Vagina (tissue), 2 donors: Measurements from ENCODE around the gene CHD6. TPM values are rescaled to one million over a fixed set of nuclear protein-coding genes. Genes with fewer than 3 reads are reported as not detected.

Experiments used
- DNase-seq, 2 donors: peaks; one replicate each; pipeline ENCODE4 v3.0.0-alpha.2; 2017; ENCODE audit errors: extremely low spot score in 2 of 2
- H3K27ac ChIP-seq: fragments of 200-600 bp; sonication (generic); one replicate; pipeline ENCODE4 v1.5.1; 2019
- H3K27me3 ChIP-seq: fragments of 200-600 bp; sonication (generic); one replicate; pipeline ENCODE4 v1.5.1; 2019
- H3K36me3 ChIP-seq, 2 donors: fragments of 200-600 bp; sonication (generic); one replicate each; pipeline ENCODE4 v1.5.1; 2017 to 2019
- H3K4me1 ChIP-seq: fragments of 200-600 bp; sonication (generic); one replicate; pipeline ENCODE4 v1.5.1; 2019
- H3K4me3 ChIP-seq, 2 donors: fragments of 200-600 bp; sonication (generic); 1 replicate in 1 of 2; 2 replicates in 1 of 2; pipeline ENCODE4 v1.5.1; 2016 to 2019
- H3K9me3 ChIP-seq: fragments of 200-600 bp; sonication (generic); one replicate; pipeline ENCODE4 v1.5.1; 2019
- CTCF ChIP-seq, 3 experiments: fragments of 450-650 bp in 2 of 3; fragments of 200-600 bp in 1 of 3; sonication (generic) in 1 of 3; IDR thresholded peaks; one replicate each; pipeline ENCODE4 v1.5.1; 2017 to 2019; ENCODE audit warnings: antibody characterized with exemption in 3 of 3, mild to moderate bottlenecking in 2 of 3, moderate library complexity in 2 of 3
- POLR2A ChIP-seq, 2 donors: fragments of 450-650 bp; IDR thresholded peaks; one replicate each; pipeline ENCODE4 v1.6.1; 2017; ENCODE audit warnings: antibody characterized with exemption in 2 of 2, mild to moderate bottlenecking in 2 of 2, moderate library complexity in 2 of 2
- POLR2AphosphoS5 ChIP-seq, 2 donors: sonication (generic); formaldehyde crosslinking; IDR thresholded peaks; one replicate each; pipeline ENCODE4 v1.9.0; 2017; ENCODE audit warnings: antibody characterized with exemption in 2 of 2, mild to moderate bottlenecking in 2 of 2, low read depth in 1 of 2; ENCODE audit not compliant: insufficient read depth in 1 of 2
- intact Hi-C: fragments of 100-400 bp; cut with DNase I; formaldehyde crosslinking; loops from one replicate; pipeline ENCODE4 v1.15.1; 2023
- total RNA-seq: library from RNA; depleted of rRNA; stranded (reverse); fragments of >200 nt; gene quantifications from one replicate; pipeline ENCODE4 v1.2.3, GENCODE V29; 2016

Gene CHD6
- total RNA-seq, 1 donor from 2014 or later, result 37.6 TPM

- no peak overlapping the region for H3K27ac ChIP-seq
- peaks cover 0 to 8% of the 10 kb centered on the region in 2 donors for H3K36me3 ChIP-seq
- no peaks in the 10 kb centered on the region for H3K27me3 ChIP-seq
- no peaks in the 10 kb centered on the region for H3K4me1 ChIP-seq
- no peak for DNase-seq
- H3K9me3 ChIP-seq, result no peaks in the 10 kb centered on the region
- intact Hi-C loops, result no loop called here
- TF ChIP-seq CTCF (IDR thresholded peaks at IDR 0.05) (no peak), POLR2A (IDR thresholded peaks at IDR 0.05) (no peak), POLR2AphosphoS5 (IDR thresholded peaks at IDR 0.05; ENCODE audit: insufficient read depth in 1 of 2, low read depth in 1 of 2) (no peak)
- no peak overlapping the region for H3K4me3 ChIP-seq
These were observed 118.0 kb downstream of the CHD6 start for GRCh38 chr20:41499961-41500725.

- no peak for DNase-seq
- Histone ChIP-seq H3K36me3 (peaks cover 0 to 3% of the 10 kb centered on the region in 2 donors), H3K4me1 (no peaks in the 10 kb centered on the region), H3K4me3 (no peak overlapping the region), H3K9me3 (no peaks in the 10 kb centered on the region), H3K27me3 (no peaks in the 10 kb centered on the region), H3K27ac (no peak overlapping the region)
- intact Hi-C loops, result no loop called here
- TF ChIP-seq POLR2A (IDR thresholded peaks at IDR 0.05) (no peak), CTCF (IDR thresholded peaks at IDR 0.05) (no peak), POLR2AphosphoS5 (IDR thresholded peaks at IDR 0.05; ENCODE audit: insufficient read depth in 1 of 2, low read depth in 1 of 2) (no peak)
These were observed 119.1 kb downstream of the CHD6 start for GRCh38 chr20:41499064-41499463.

GRCh38 chr20:41497186-41497895 lies 120.8 kb downstream of the CHD6 start:
- Histone ChIP-seq H3K4me3 (no peak overlapping the region), H3K27ac (peak overlapping the region; percentile 34), H3K36me3 (peaks cover 0 to 14% of the 10 kb centered on the region in 2 donors), H3K9me3 (no peaks in the 10 kb centered on the region), H3K27me3 (no peaks in the 10 kb centered on the region), H3K4me1 (no peaks in the 10 kb centered on the region)
- intact Hi-C loops, result no loop called here
- DNase-seq, result no peak
- no peak for TF ChIP-seq CTCF (IDR thresholded peaks at IDR 0.05)
- TF ChIP-seq POLR2A (IDR thresholded peaks at IDR 0.05), result no peak
- no peak for TF ChIP-seq POLR2AphosphoS5 (IDR thresholded peaks at IDR 0.05; ENCODE audit: insufficient read depth in 1 of 2, low read depth in 1 of 2)

GRCh38 chr20:41494451-41494850 lies 123.7 kb downstream of the CHD6 start:
- Histone ChIP-seq H3K36me3 (peaks cover 0 to 40% of the 10 kb centered on the region in 2 donors), H3K4me1 (no peaks in the 10 kb centered on the region), H3K9me3 (no peaks in the 10 kb centered on the region), H3K27ac (no peak overlapping the region), H3K4me3 (no peak overlapping the region), H3K27me3 (no peaks in the 10 kb centered on the region)
- DNase-seq, result no peak
- intact Hi-C loops, result no loop called here
- TF ChIP-seq CTCF (IDR thresholded peaks at IDR 0.05) (no peak), POLR2A (IDR thresholded peaks at IDR 0.05) (no peak), POLR2AphosphoS5 (IDR thresholded peaks at IDR 0.05; ENCODE audit: insufficient read depth in 1 of 2, low read depth in 1 of 2) (no peak)

- Histone ChIP-seq H3K36me3 (peaks cover 4 to 52% of the 10 kb centered on the region in 2 donors), H3K27me3 (no peaks in the 10 kb centered on the region), H3K27ac (no peak overlapping the region), H3K4me3 (no peak overlapping the region), H3K4me1 (no peaks in the 10 kb centered on the region), H3K9me3 (no peaks in the 10 kb centered on the region)
- intact Hi-C loops, result no loop called here
- no peak for DNase-seq
- TF ChIP-seq POLR2A (IDR thresholded peaks at IDR 0.05), result no peak
- TF ChIP-seq CTCF (IDR thresholded peaks at IDR 0.05), result no peak
- TF ChIP-seq POLR2AphosphoS5 (IDR thresholded peaks at IDR 0.05; ENCODE audit: insufficient read depth in 1 of 2, low read depth in 1 of 2), result no peak
These were observed 134.6 kb downstream of the CHD6 start for GRCh38 chr20:41483553-41483930.
